Thoracic aorta (tissue), 2 donors: ENCODE results near the gene FHL3. TPM values are rescaled to one million over a fixed set of nuclear protein-coding genes. Genes with fewer than 3 reads are reported as not detected.
"Not testable (repeated sequence)": the region's sequence is repeated elsewhere in the genome, so short reads cannot be mapped to it uniquely, and the experiment has no call there.

Experiments used
- ATAC-seq: fragments of 150-250 bp; one replicate; pipeline ENCODE4 v1.8.0; 2017; ENCODE audit warnings: low read depth; ENCODE audit not compliant: insufficient number of reproducible peaks, low FRiP score
- DNase-seq: peaks from one replicate; pipeline ENCODE4 v3.0.0-alpha.2; 2020; ENCODE audit warnings: low spot score
- H3K27ac ChIP-seq, 2 donors: fragments of 200-600 bp; sonication (generic); 1 replicate in 1 of 2; 2 replicates in 1 of 2; pipeline ENCODE4 v1.5.1; 2016; ENCODE audit warnings: mild to moderate bottlenecking in 2 of 2, moderate library complexity in 2 of 2
- H3K27me3 ChIP-seq: fragments of 200-600 bp; sonication (generic); replicated peaks from 2 replicates; pipeline ENCODE4 v1.6.0; 2016; ENCODE audit warnings: mild to moderate bottlenecking; ENCODE audit not compliant: insufficient read depth
- H3K36me3 ChIP-seq: fragments of 200-600 bp; sonication (generic); one replicate; pipeline ENCODE4 v1.5.1; 2016
- H3K4me1 ChIP-seq, 2 donors: fragments of 200-600 bp; sonication (generic); 1 replicate in 1 of 2; 2 replicates in 1 of 2; pipeline versions ENCODE4 v1.5.1 to v1.6.0; 2016; ENCODE audit warnings: low read depth in 2 of 2, mild to moderate bottlenecking in 1 of 2; ENCODE audit not compliant: control insufficient read depth in 1 of 2
- H3K4me3 ChIP-seq: fragments of 200-600 bp; sonication (generic); 2 replicates; pipeline ENCODE4 v1.5.1; 2016; ENCODE audit warnings: mild to moderate bottlenecking
- H3K9me3 ChIP-seq: fragments of 200-600 bp; sonication (generic); 2 replicates; pipeline ENCODE4 v1.5.1; 2016
- CTCF ChIP-seq: fragments of 200-600 bp; sonication (generic); IDR thresholded peaks from one replicate; pipeline ENCODE4 v1.5.1; 2019; ENCODE audit warnings: antibody characterized with exemption
- total RNA-seq, 2 donors: library from RNA; depleted of rRNA; stranded (reverse); fragments of >200 nt; gene quantifications; one replicate each; pipeline versions ENCODE4 v1.1.0 to v1.2.3, GENCODE V29; 2016

The FHL3 gene
- total RNA-seq, 2 donors from 2014 or later = 57.0 to 90.7 TPM

- Histone ChIP-seq H3K4me1 (peaks cover 4 to 6% of the 10 kb centered on the region in 2 donors), H3K27ac (no peak overlapping the region), H3K9me3 (no peaks in the 10 kb centered on the region), H3K27me3 (peaks cover 23% of the 10 kb centered on the region), H3K36me3 (no peaks in the 10 kb centered on the region), H3K4me3 (no peak overlapping the region)
- no peak for TF ChIP-seq CTCF
- no peak for DNase-seq
- no peak for ATAC-seq
Observed at GRCh38 chr1:38039331-38040088, 34.2 kb upstream of the FHL3 start.

GRCh38 chr1:38038861-38039260, 33.5 kb upstream of the FHL3 start:
- H3K27ac ChIP-seq = no peak overlapping the region
- no peak for TF ChIP-seq CTCF

GRCh38 chr1:38037221-38037939, 32.1 kb upstream of the FHL3 start:
- DNase-seq (no peak), ATAC-seq (no peak)
- peaks cover 8% of the 10 kb centered on the region for H3K27me3 ChIP-seq
- H3K27ac ChIP-seq = no peak overlapping the region
- no peaks in the 10 kb centered on the region for H3K4me1 ChIP-seq
- no peak overlapping the region for H3K4me3 ChIP-seq
- H3K9me3 ChIP-seq = no peaks in the 10 kb centered on the region
- no peaks in the 10 kb centered on the region for H3K36me3 ChIP-seq
- TF ChIP-seq CTCF = no peak

More at GRCh38 chr1:38038861-38039260, 33.5 kb upstream of the FHL3 start:
- ATAC-seq (no peak), DNase-seq (no peak)
- Histone ChIP-seq H3K4me3 (no peak overlapping the region), H3K9me3 (no peaks in the 10 kb centered on the region), H3K27me3 (peaks cover 17% of the 10 kb centered on the region), H3K36me3 (no peaks in the 10 kb centered on the region), H3K4me1 (no peaks in the 10 kb centered on the region)

- DNase-seq = no peak
- H3K27ac ChIP-seq = no peak overlapping the region
- H3K9me3 ChIP-seq = no peaks in the 10 kb centered on the region
- H3K27me3 ChIP-seq = no peaks in the 10 kb centered on the region
- H3K4me3 ChIP-seq = no peak overlapping the region
- H3K4me1 ChIP-seq = peaks cover 8 to 10% of the 10 kb centered on the region in 2 donors
- TF ChIP-seq CTCF = no peak
- H3K36me3 ChIP-seq = no peaks in the 10 kb centered on the region
- ATAC-seq = no peak
Observed at GRCh38 chr1:38034871-38035270, 29.6 kb upstream of the FHL3 start.

GRCh38 chr1:38032992-38033391, 27.7 kb upstream of the FHL3 start:
- H3K27me3 ChIP-seq, H3K36me3 ChIP-seq, H3K4me3 ChIP-seq, H3K27ac ChIP-seq, ATAC-seq, H3K9me3 ChIP-seq, DNase-seq: not testable (repeated sequence)
- H3K4me1 ChIP-seq = peaks cover 15 to 23% of the 10 kb centered on the region in 2 donors
